PC-9 (cell line): ENCODE results near the gene PTX4. TPM values are rescaled to one million over a fixed set of nuclear protein-coding genes. Genes with fewer than 3 reads are reported as not detected.

ENCODE experiments used
- BruUV-seq: library from RNA; stranded (reverse); fragments of 400-500 nt; replicated peaks from 2 replicates; lab custom pipeline; 2021; lab: Mats Ljungman, UMichigan
- CTCF ChIA-PET: fragments of 300-600 bp; sonication (Branson Sonifier 250); formaldehyde crosslinking; loops from one replicate; lab custom pipeline; 2022; ENCODE audit warnings: antibody characterized with exemption; lab: Charles Lee
- POLR2A ChIA-PET: fragments of 300-600 bp; sonication (Branson Sonifier 250); formaldehyde crosslinking; loops from one replicate; lab custom pipeline; 2022; ENCODE audit warnings: antibody characterized with exemption; ENCODE audit not compliant: unreplicated experiment; lab: Charles Lee
- DNase-seq, 2 experiments: peaks; one replicate each; pipeline versions ENCODE4 v3.0.0 to v3.0.0-alpha.2; 2015 to 2022; ENCODE audit warnings: mixed read lengths in 1 of 2
- H2AFZ ChIP-seq: fragments of 200-600 bp; sonication (generic); 2 replicates; pipeline ENCODE4 v1.8.1; 2017; ENCODE audit warnings: antibody characterized with exemption
- H3F3A ChIP-seq: fragments of 200-600 bp; sonication (generic); 2 replicates; pipeline ENCODE4 v1.8.1; 2017; ENCODE audit warnings: antibody characterized with exemption, mild to moderate bottlenecking, low read depth; ENCODE audit not compliant: insufficient read depth
- H3K27ac ChIP-seq: fragments of 200-600 bp; sonication (generic); 2 replicates; pipeline ENCODE4 v1.6.1; 2016; ENCODE audit warnings: mixed run types
- H3K27me3 ChIP-seq: fragments of 200-600 bp; sonication (generic); 2 replicates; pipeline ENCODE4 v1.6.1; 2016; ENCODE audit warnings: low read depth, mixed run types; ENCODE audit not compliant: insufficient read depth
- H3K36me3 ChIP-seq: fragments of 200-600 bp; sonication (generic); 2 replicates; pipeline ENCODE4 v1.6.1; 2016; ENCODE audit warnings: low read depth, mixed run types
- H3K4me1 ChIP-seq: fragments of 200-600 bp; sonication (generic); replicated peaks from 2 replicates; pipeline ENCODE4 v1.6.1; 2016; ENCODE audit warnings: mixed run types; ENCODE audit not compliant: insufficient read depth
- H3K4me2 ChIP-seq: fragments of 200-600 bp; sonication (generic); 2 replicates; pipeline ENCODE4 v1.6.1; 2017; ENCODE audit warnings: mixed run types
- H3K4me3 ChIP-seq: fragments of 200-600 bp; sonication (generic); 2 replicates; pipeline ENCODE4 v1.6.1; 2016; ENCODE audit warnings: mixed run types
- H3K79me2 ChIP-seq: fragments of 200-600 bp; sonication (generic); 2 replicates; pipeline ENCODE4 v1.6.1; 2017; ENCODE audit warnings: low read depth, mixed run types
- H3K9me2 ChIP-seq: fragments of 200-600 bp; sonication (generic); 2 replicates; pipeline ENCODE4 v1.8.1; 2017; ENCODE audit warnings: mild to moderate bottlenecking; ENCODE audit not compliant: insufficient read depth
- H3K9me3 ChIP-seq: fragments of 200-600 bp; sonication (generic); 2 replicates; pipeline ENCODE4 v1.8.1; 2016; ENCODE audit warnings: low read depth; ENCODE audit not compliant: insufficient read depth
- H4K20me1 ChIP-seq: fragments of 200-600 bp; sonication (generic); 2 replicates; pipeline ENCODE4 v1.8.1; 2017; ENCODE audit not compliant: insufficient read depth
- CTCF ChIP-seq: fragments of 200-600 bp; sonication (generic); conservative IDR thresholded peaks from 2 replicates; pipeline ENCODE4 v1.6.1; 2017; ENCODE audit warnings: mixed run types, antibody characterized with exemption, mild to moderate bottlenecking, moderate library complexity
- EZH2 ChIP-seq: fragments of 200-600 bp; sonication (generic); IDR thresholded peaks from 2 replicates; pipeline ENCODE4 v1.8.0; 2017; ENCODE audit warnings: antibody characterized with exemption, low read depth
- intact Hi-C: fragments of 100-400 bp; cut with micrococcal nuclease; formaldehyde crosslinking; loops from one replicate; pipeline ENCODE4 v1.10.0; 2022; ENCODE audit not compliant: unreplicated experiment
- total RNA-seq: library from RNA; stranded (reverse); gene quantifications from 2 replicates; pipeline ENCODE4 v1.2.3, GENCODE V29; 2021

Gene PTX4
- total RNA-seq, 1 experiment from 2014 or later: 0.39 TPM

- H3K4me1 ChIP-seq: peaks cover 12% of the 10 kb centered on the region
- no peaks in the 10 kb centered on the region for H3K36me3 ChIP-seq
- H3K27ac ChIP-seq: peak within 1 kb of the TSS; percentile 65
- H4K20me1 ChIP-seq: peaks cover 8% of the 10 kb centered on the region
- no peak for TF ChIP-seq EZH2
- DNase-seq: peak; percentile 51 to 92
- peak within 1 kb of the TSS; percentile 99 for H3K4me2 ChIP-seq
- no peaks in the 10 kb centered on the region for H3K9me2 ChIP-seq
- BruUV-seq: TSS peak; percentile 45
- peaks cover 42% of the 10 kb centered on the region for H3K79me2 ChIP-seq
- CTCF ChIA-PET: no interaction called here
- H2AFZ ChIP-seq: peak within 1 kb of the TSS; percentile 96
- peak within 1 kb of the TSS; percentile 99 for H3K4me3 ChIP-seq
- H3K9me3 ChIP-seq: no peaks in the 10 kb centered on the region
- no peaks in the 10 kb centered on the region for H3F3A ChIP-seq
- intact Hi-C loops: loop anchor here (5.0 kb wide), 1 partner anchor 137 kb away; the partner anchor contains the start of genes CRAMP1 and IFT140
- POLR2A ChIA-PET: no interaction called here
- no peaks in the 10 kb centered on the region for H3K27me3 ChIP-seq
Measured at GRCh38 chr16:1474796-1475551, 13.8 kb downstream of the PTX4 start, which contains the start of gene CLCN7. Gene CLCN7, minus strand, starts transcription at chr16:1475028. Its CDS starts 54 bp downstream, at chr16:1474974.

GRCh38 chr16:1474082-1474795, 14.5 kb downstream of the PTX4 start:
- H2AFZ ChIP-seq: peak overlapping the region; percentile 73

GRCh38 chr16:1472974-1473373, 15.8 kb downstream of the PTX4 start:
- Histone ChIP-seq H3K9me3 (no peaks in the 10 kb centered on the region), H3K27me3 (no peaks in the 10 kb centered on the region), H3K36me3 (no peaks in the 10 kb centered on the region), H3K4me2 (peak overlapping the region; percentile 36; the same call in 1 of the 2 replicates), H3K79me2 (peaks cover 54% of the 10 kb centered on the region), H2AFZ (no peak overlapping the region), H4K20me1 (peaks cover 12% of the 10 kb centered on the region), H3K27ac (no peak overlapping the region), H3K9me2 (no peaks in the 10 kb centered on the region), H3K4me3 (no peak overlapping the region), H3K4me1 (peaks cover 12% of the 10 kb centered on the region), H3F3A (no peaks in the 10 kb centered on the region)
- ChIA-PET POLR2A (no interaction called here), CTCF (no interaction called here)
- intact Hi-C loops: no loop called here
- BruUV-seq: no TSS peak
- DNase-seq: no peak
- TF ChIP-seq EZH2: no peak
- TF ChIP-seq CTCF: no peak

More at GRCh38 chr16:1474082-1474795, 14.5 kb downstream of the PTX4 start:
- Histone ChIP-seq H3K9me2 (no peaks in the 10 kb centered on the region), H3K79me2 (peaks cover 48% of the 10 kb centered on the region), H3K4me2 (peak overlapping the region; percentile 99), H4K20me1 (peaks cover 12% of the 10 kb centered on the region), H3K27me3 (no peaks in the 10 kb centered on the region), H3K27ac (no peak overlapping the region; the same call in 1 of the 2 replicates), H3K4me1 (peaks cover 12% of the 10 kb centered on the region), H3K9me3 (no peaks in the 10 kb centered on the region), H3K4me3 (peak overlapping the region; percentile 99), H3K36me3 (no peaks in the 10 kb centered on the region), H3F3A (no peaks in the 10 kb centered on the region)
- no peak for DNase-seq
- BruUV-seq: TSS peak; percentile 58
- POLR2A ChIA-PET: no interaction called here
- TF ChIP-seq CTCF (no peak), EZH2 (no peak)
- intact Hi-C loops: no loop called here
- CTCF ChIA-PET: no interaction called here
